Testis (tissue), 2 donors: Measurements from ENCODE around the gene ENDOV.

Experiments used
- CTCF ChIP-seq, 3 experiments: fragments of 450-650 bp in 2 of 3; fragments of 200-600 bp in 1 of 3; sonication (generic) in 1 of 3; IDR thresholded peaks; one replicate each; pipeline ENCODE4 v1.5.1; 2016 to 2019; ENCODE audit warnings: antibody characterized with exemption in 3 of 3, mild to moderate bottlenecking in 2 of 3, moderate library complexity in 1 of 3
- POLR2A ChIP-seq: fragments of 450-650 bp; IDR thresholded peaks from one replicate; pipeline ENCODE4 v1.6.1; 2017; ENCODE audit warnings: antibody characterized with exemption, mild to moderate bottlenecking, moderate library complexity

- TF ChIP-seq CTCF (IDR thresholded peaks at IDR 0.05) (no peak), POLR2A (no peak)
Measured at GRCh38 chr17:80446645-80447405, 31.9 kb downstream of the ENDOV start.
